ENCODE results near the gene DNAH7. TPM values are rescaled to one million over a fixed set of nuclear protein-coding genes. Genes with fewer than 3 reads are reported as not detected.

The DNAH7 gene
- total and polyA plus RNA-seq, 10 of the 15 experiments (the other 5 are each of a cell fraction or from before 2014, with no cell fraction given): 0.05 to 0.61 (median 0.16) TPM

DNA sequence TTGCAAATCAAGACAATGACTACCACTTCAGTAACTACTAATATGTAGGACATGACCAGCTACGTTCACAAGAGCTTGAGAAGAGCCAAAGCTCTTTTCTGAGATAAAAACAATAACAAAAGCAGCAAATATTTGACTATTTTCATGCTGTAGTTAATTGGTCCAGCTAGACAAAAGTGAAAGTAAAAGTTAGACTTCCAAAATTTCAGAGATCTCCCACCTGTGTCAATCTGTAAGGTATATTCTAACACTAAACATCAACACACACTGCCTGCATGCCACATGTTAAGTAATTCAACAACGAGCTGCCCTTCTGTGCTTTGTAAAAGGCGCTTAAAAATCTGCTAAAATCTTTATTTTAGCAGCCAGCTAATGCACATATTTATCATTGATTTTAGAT lies 225.7 kb downstream of the DNAH7 start:
- H3K27me3 ChIP-seq (replicated peaks in 1 of 2; ENCODE audit: control insufficient read depth in 2 of 2, insufficient read depth in 2 of 2, low read length in 1 of 2): no peaks in the 10 kb centered on the region
- H3K9me3 ChIP-seq (replicated peaks; ENCODE audit: control insufficient read depth, insufficient read depth, low read length): no peaks in the 10 kb centered on the region
- CTCF ChIA-PET: interaction anchor here (1.1 to 1.9 kb wide), 3 partner anchors 9 to 225 kb away, joined by 3 to 6 read pairs (median 5); partner anchors contain the start of gene DNAH7
- H3K4me2 ChIP-seq (ENCODE audit: control insufficient read depth, insufficient read depth): no peak overlapping the region
- H3K36me3 ChIP-seq (ENCODE audit: control insufficient read depth in 2 of 2, insufficient read depth in 2 of 2, low read length in 1 of 2): no peaks in the 10 kb centered on the region
- TF ChIP-seq, protein P1, sequence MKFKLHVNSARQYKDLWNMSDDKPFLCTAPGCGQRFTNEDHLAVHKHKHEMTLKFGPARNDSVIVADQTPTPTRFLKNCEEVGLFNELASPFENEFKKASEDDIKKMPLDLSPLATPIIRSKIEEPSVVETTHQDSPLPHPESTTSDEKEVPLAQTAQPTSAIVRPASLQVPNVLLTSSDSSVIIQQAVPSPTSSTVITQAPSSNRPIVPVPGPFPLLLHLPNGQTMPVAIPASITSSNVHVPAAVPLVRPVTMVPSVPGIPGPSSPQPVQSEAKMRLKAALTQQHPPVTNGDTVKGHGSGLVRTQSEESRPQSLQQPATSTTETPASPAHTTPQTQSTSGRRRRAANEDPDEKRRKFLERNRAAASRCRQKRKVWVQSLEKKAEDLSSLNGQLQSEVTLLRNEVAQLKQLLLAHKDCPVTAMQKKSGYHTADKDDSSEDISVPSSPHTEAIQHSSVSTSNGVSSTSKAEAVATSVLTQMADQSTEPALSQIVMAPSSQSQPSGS (IDR thresholded peaks at IDR 0.05; ENCODE audit: low read length): no peak
- no peak for TF ChIP-seq ZNF217 (IDR thresholded peaks at IDR 0.05)
- TF ChIP-seq, protein P2, sequence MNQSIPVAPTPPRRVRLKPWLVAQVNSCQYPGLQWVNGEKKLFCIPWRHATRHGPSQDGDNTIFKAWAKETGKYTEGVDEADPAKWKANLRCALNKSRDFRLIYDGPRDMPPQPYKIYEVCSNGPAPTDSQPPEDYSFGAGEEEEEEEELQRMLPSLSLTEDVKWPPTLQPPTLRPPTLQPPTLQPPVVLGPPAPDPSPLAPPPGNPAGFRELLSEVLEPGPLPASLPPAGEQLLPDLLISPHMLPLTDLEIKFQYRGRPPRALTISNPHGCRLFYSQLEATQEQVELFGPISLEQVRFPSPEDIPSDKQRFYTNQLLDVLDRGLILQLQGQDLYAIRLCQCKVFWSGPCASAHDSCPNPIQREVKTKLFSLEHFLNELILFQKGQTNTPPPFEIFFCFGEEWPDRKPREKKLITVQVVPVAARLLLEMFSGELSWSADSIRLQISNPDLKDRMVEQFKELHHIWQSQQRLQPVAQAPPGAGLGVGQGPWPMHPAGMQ (IDR thresholded peaks at IDR 0.05; ENCODE audit: borderline replicate concordance): no peak
- no peak for TF ChIP-seq HDAC2 (IDR thresholded peaks at IDR 0.05)
- no peak for TF ChIP-seq MEF2A (IDR thresholded peaks at IDR 0.05; ENCODE audit: insufficient read depth, low read depth, low read length)
- no peak for TF ChIP-seq YY1 (IDR thresholded peaks at IDR 0.05; ENCODE audit: low read depth, low read length)
- TF ChIP-seq, protein P3, sequence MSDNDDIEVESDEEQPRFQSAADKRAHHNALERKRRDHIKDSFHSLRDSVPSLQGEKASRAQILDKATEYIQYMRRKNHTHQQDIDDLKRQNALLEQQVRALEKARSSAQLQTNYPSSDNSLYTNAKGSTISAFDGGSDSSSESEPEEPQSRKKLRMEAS (IDR thresholded peaks at IDR 0.05; ENCODE audit: low read depth, low read length): no peak
- no peak for TF ChIP-seq SMAD1 (IDR thresholded peaks at IDR 0.05; ENCODE audit: low read depth, partially characterized antibody)
- no peak for TF ChIP-seq BACH1 (IDR thresholded peaks at IDR 0.05; ENCODE audit: borderline replicate concordance)
- no peak for TF ChIP-seq NRF1 (conservative IDR thresholded peaks at IDR 0.05; ENCODE audit: low read depth, low read length)
- TF ChIP-seq SP1 (IDR thresholded peaks at IDR 0.05; ENCODE audit: low read depth, low read length): no peak
- TF ChIP-seq CREM (IDR thresholded peaks at IDR 0.05; ENCODE audit: low read depth): no peak
- TF ChIP-seq PML (IDR thresholded peaks at IDR 0.05; ENCODE audit: low read length): no peak
- TF ChIP-seq MXI1 (IDR thresholded peaks at IDR 0.05; ENCODE audit: low read depth, low read length): no peak
- no peak for TF ChIP-seq SMC3 (IDR thresholded peaks at IDR 0.05; ENCODE audit: borderline replicate concordance, low read length)
- TF ChIP-seq KAT2A (conservative IDR thresholded peaks at IDR 0.05; ENCODE audit: control insufficient read depth, low read depth, low read length): no peak
- no peak for TF ChIP-seq BRCA1 (IDR thresholded peaks at IDR 0.05; ENCODE audit: low read depth, low read length)
- no peak for TF ChIP-seq RAD21 (IDR thresholded peaks at IDR 0.05; ENCODE audit: insufficient read depth, low read depth, low read length)
- no peak for TF ChIP-seq KLF5 (IDR thresholded peaks at IDR 0.05; ENCODE audit: partially characterized antibody)
- H3K27ac ChIP-seq (ENCODE audit: control insufficient read depth, insufficient read depth): no peak overlapping the region
- H3K4me3 ChIP-seq: no peak overlapping the region
- peak overlapping the region; percentile 1; the same call in 1 of the 2 replicates for H2AFZ ChIP-seq (ENCODE audit: control insufficient read depth, low read depth, low read length)
- RAD21 ChIA-PET (ENCODE audit: unreplicated experiment): interaction anchor here (2.0 kb wide), 1 partner anchor 225 kb away, joined by 6 read pairs; the partner anchor contains the start of gene DNAH7
- intact Hi-C loops (cut with micrococcal nuclease; ENCODE audit: unreplicated experiment): no loop called here
- H3K4me1 ChIP-seq (ENCODE audit: control insufficient read depth, insufficient read depth, low read length): no peaks in the 10 kb centered on the region
- DNase-seq (ENCODE audit: low read depth, low spot score) (no peak), ATAC-seq (peak; percentile 63), FAIRE-seq (no peak)
- SMC1A ChIA-PET (ENCODE audit: uncharacterized antibody, unreplicated experiment): interaction anchor here (0.9 to 1.6 kb wide), 4 partner anchors 16 to 267 kb away, joined by 3 to 4 read pairs (median 4); no protein-coding TSS in a partner anchor
- in situ Hi-C loops (cut with MboI): no loop called here
- 14% methylated on average over 3 of the region's 3 CpGs for WGBS (ENCODE audit: insufficient coverage, insufficient replicate concordance, low lambda C conversion rate, missing lambda C conversion rate)
- POLR2A ChIA-PET: interaction anchor here (0.6 kb wide), 1 partner anchor 153 kb away, joined by 5 read pairs; no protein-coding TSS in a partner anchor
- no peaks in the 10 kb centered on the region for H4K20me1 ChIP-seq (ENCODE audit: control insufficient read depth, insufficient read depth)
- BruUV-seq (replicated peaks): no TSS peak
- no peaks in the 10 kb centered on the region for H3K79me2 ChIP-seq (ENCODE audit: control insufficient read depth, insufficient read depth, low read length)
- no peak overlapping the region for H3K9ac ChIP-seq (ENCODE audit: control insufficient read depth, insufficient read depth, low read length)
